Measurements from ENCODE around the gene USP34. TPM values are rescaled to one million over a fixed set of nuclear protein-coding genes. Genes with fewer than 3 reads are reported as not detected.
"Not testable (repeated sequence)": the region's sequence is repeated elsewhere in the genome, so short reads cannot be mapped to it uniquely, and the experiment has no call there.

Gene USP34
- total RNA-seq, 2 donors from 2014 or later = 92.3 to 125 TPM

GRCh38 chr2:61149074-61149473 is 321.8 kb downstream of the USP34 start:
- H3K27me3 Mint-ChIP-seq = no peaks in the 10 kb centered on the region
- H3K4me1 Mint-ChIP-seq (ENCODE audit: low read depth in 2 of 2) = peaks cover 5 to 11% of the 10 kb centered on the region in 2 donors
- no peaks in the 10 kb centered on the region for H3K9me3 Mint-ChIP-seq
- peaks cover 4% of the 10 kb centered on the region for H3K36me3 Mint-ChIP-seq
- DNase-seq (ENCODE audit: low spot score) = no peak
- ATAC-seq = no peak
- no peak overlapping the region for H3K4me3 Mint-ChIP-seq
- no peak overlapping the region for H3K27ac Mint-ChIP-seq

GRCh38 chr2:61148091-61148490 is 322.8 kb downstream of the USP34 start:
- not testable (repeated sequence) for H3K27ac Mint-ChIP-seq; DNase-seq (ENCODE audit: low spot score); H3K9me3 Mint-ChIP-seq; H3K4me3 Mint-ChIP-seq; H3K36me3 Mint-ChIP-seq; ATAC-seq; H3K27me3 Mint-ChIP-seq
- H3K4me1 Mint-ChIP-seq (ENCODE audit: low read depth in 2 of 2) = peaks cover 5 to 11% of the 10 kb centered on the region in 2 donors

- DNase-seq (ENCODE audit: low spot score) (no peak), ATAC-seq (no peak)
- H3K27ac Mint-ChIP-seq = no peak overlapping the region
- peaks cover 4% of the 10 kb centered on the region for H3K36me3 Mint-ChIP-seq
- no peaks in the 10 kb centered on the region for H3K27me3 Mint-ChIP-seq
- H3K4me3 Mint-ChIP-seq = peak overlapping the region; percentile 96
- peaks cover 5 to 11% of the 10 kb centered on the region in 2 donors for H3K4me1 Mint-ChIP-seq (ENCODE audit: low read depth in 2 of 2)
- H3K9me3 Mint-ChIP-seq = no peaks in the 10 kb centered on the region
Measured at GRCh38 chr2:61145990-61146389, 324.9 kb downstream of the USP34 start.

GRCh38 chr2:61144697-61145268 is 326.1 kb downstream of the USP34 start:
- Mint-ChIP-seq H3K4me3 (peak overlapping the region; percentile 96), H3K4me1 (ENCODE audit: low read depth in 2 of 2) (peaks cover 5% of the 10 kb centered on the region in 2 donors), H3K27me3 (no peaks in the 10 kb centered on the region), H3K36me3 (peaks cover 4% of the 10 kb centered on the region), H3K9me3 (no peaks in the 10 kb centered on the region), H3K27ac (peak overlapping the region; percentile 85 to 92)
- ATAC-seq (peak; percentile 94 to 96), DNase-seq (ENCODE audit: low spot score) (peak; percentile 93)

- no peaks in the 10 kb centered on the region for H3K27me3 Mint-ChIP-seq
- no peaks in the 10 kb centered on the region for H3K9me3 Mint-ChIP-seq
- DNase-seq (ENCODE audit: low spot score) (no peak), ATAC-seq (no peak)
- H3K4me3 Mint-ChIP-seq = no peak overlapping the region
- no peak overlapping the region for H3K27ac Mint-ChIP-seq
- H3K4me1 Mint-ChIP-seq (ENCODE audit: low read depth in 2 of 2) = peaks cover 5% of the 10 kb centered on the region in 2 donors
- H3K36me3 Mint-ChIP-seq = no peaks in the 10 kb centered on the region
Measured at GRCh38 chr2:61141151-61141550, 329.7 kb downstream of the USP34 start.

- ATAC-seq (no peak), DNase-seq (ENCODE audit: low spot score) (no peak)
- Mint-ChIP-seq H3K4me3 (no peak overlapping the region), H3K4me1 (ENCODE audit: low read depth in 2 of 2) (peaks cover 0 to 4% of the 10 kb centered on the region in 2 donors), H3K27ac (no peak overlapping the region), H3K9me3 (no peaks in the 10 kb centered on the region), H3K36me3 (no peaks in the 10 kb centered on the region), H3K27me3 (no peaks in the 10 kb centered on the region)
Measured at GRCh38 chr2:61138859-61139258, 332.0 kb downstream of the USP34 start.

Other genes starting within 250 kb of the USP34 start
- 100 to 1,000 TPM; 158 to 220 TPM for gene XPO1, start 67.3 kb upstream of the USP34 start, total RNA-seq

Measured in natural killer cell treated with Interleukin-12 subunit alpha and Interleukin-12 subunit beta and Interleukin-15 and Interleukin-18, amount 100 ng/mL, for 72 hours (primary cell).